ENCODE measurements around the gene ARAP1. TPM values are rescaled to one million over a fixed set of nuclear protein-coding genes. Genes with fewer than 3 reads are reported as not detected.

Gene ARAP1
- total and polyA plus RNA-seq, 2 donors (not counting 1 experiment from before 2014, with no cell fraction given): 41.8 to 113 TPM

DNA sequence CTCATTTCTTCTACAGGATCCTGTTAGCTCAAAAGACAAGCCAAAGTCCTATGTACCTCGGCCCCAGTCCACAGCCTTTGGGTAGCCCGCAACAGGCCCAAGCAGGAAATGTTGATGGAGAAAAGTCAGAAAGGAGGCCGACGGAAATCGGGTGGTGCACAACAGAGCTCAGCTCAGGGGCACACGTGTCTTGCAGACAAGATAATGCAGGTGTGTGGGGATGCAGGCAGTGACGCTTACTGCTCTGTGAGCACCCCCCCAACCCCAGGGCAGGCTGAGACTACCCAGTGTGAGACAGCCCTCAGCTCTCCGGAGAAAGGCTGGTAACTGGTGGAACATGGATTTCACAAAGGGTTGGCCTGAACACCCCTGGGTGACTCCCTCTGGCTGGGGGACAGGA lies 73.7 kb downstream of the ARAP1 start:
- Histone ChIP-seq H4K20me1 (ENCODE audit: control insufficient read depth, extremely low read depth, insufficient read depth, low read length) (peaks cover 4% of the 10 kb centered on the region), H3K36me3 (ENCODE audit: control insufficient read depth, insufficient read depth, low read length) (no peaks in the 10 kb centered on the region), H3K9ac (ENCODE audit: insufficient read depth, low read length) (no peak overlapping the region), H3K27ac (ENCODE audit: insufficient read depth, low read length) (no peak overlapping the region), H3K27me3 (ENCODE audit: control insufficient read depth, insufficient read depth, low read length) (peaks cover 47% of the 10 kb centered on the region), H3K4me3 (replicated peaks in 1 of 4; ENCODE audit: control extremely low read depth in 1 of 4, insufficient read depth in 1 of 4, low read depth in 3 of 4, low read length in 4 of 4) (no peak overlapping the region), H3K4me1 (ENCODE audit: control insufficient read depth, extremely low read depth, insufficient read depth, low read length) (no peaks in the 10 kb centered on the region), H2AFZ (ENCODE audit: low read length) (no peak overlapping the region), H3K4me2 (ENCODE audit: extremely low read depth, insufficient read depth, low read length) (no peak overlapping the region), H3K9me3 (ENCODE audit: control insufficient read depth, insufficient read depth, low read depth, low read length) (no peaks in the 10 kb centered on the region), H3K79me2 (ENCODE audit: control insufficient read depth, insufficient read depth, low read length) (no peaks in the 10 kb centered on the region)
- DNase-seq (ENCODE audit: low read depth in 2 of 2): no peak
- TF ChIP-seq, protein P1, sequence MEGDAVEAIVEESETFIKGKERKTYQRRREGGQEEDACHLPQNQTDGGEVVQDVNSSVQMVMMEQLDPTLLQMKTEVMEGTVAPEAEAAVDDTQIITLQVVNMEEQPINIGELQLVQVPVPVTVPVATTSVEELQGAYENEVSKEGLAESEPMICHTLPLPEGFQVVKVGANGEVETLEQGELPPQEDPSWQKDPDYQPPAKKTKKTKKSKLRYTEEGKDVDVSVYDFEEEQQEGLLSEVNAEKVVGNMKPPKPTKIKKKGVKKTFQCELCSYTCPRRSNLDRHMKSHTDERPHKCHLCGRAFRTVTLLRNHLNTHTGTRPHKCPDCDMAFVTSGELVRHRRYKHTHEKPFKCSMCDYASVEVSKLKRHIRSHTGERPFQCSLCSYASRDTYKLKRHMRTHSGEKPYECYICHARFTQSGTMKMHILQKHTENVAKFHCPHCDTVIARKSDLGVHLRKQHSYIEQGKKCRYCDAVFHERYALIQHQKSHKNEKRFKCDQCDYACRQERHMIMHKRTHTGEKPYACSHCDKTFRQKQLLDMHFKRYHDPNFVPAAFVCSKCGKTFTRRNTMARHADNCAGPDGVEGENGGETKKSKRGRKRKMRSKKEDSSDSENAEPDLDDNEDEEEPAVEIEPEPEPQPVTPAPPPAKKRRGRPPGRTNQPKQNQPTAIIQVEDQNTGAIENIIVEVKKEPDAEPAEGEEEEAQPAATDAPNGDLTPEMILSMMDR (conservative IDR thresholded peaks at IDR 0.05 in 1 of 2, IDR thresholded peaks at IDR 0.05 in 1 of 2; ENCODE audit: low read depth in 1 of 2, low read length in 2 of 2): no peak
- no peak for TF ChIP-seq EZH2 (IDR thresholded peaks at IDR 0.05; ENCODE audit: low read length, missing control alignments)

DNA sequence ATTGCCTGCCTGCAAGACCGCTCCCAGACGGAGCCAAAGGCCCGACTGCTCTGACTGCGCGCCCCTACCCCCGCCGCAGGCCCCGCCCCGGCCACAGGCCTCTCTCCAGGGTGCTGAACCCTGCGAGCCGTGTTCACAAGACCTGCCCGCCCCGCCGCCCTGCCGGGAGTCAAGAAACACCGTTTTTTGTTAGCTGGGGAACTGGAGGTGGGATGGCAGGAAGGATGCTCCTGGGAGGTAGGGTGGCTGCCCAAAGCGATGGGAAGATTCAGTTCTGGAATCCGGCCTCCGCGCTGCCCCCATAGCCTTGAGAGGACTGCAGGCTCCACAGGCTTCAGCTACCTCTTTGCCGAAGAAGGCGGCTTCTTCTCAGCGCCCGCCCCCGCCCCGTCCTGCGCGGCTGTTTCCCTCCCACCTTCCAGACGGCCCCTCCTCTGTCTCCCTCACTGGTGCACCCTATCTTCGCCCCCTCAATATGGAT lies 75.3 kb downstream of the ARAP1 start:
- Histone ChIP-seq H3K36me3 (ENCODE audit: control insufficient read depth, insufficient read depth, low read length) (no peaks in the 10 kb centered on the region), H3K4me1 (ENCODE audit: control insufficient read depth, extremely low read depth, insufficient read depth, low read length) (no peaks in the 10 kb centered on the region), H3K4me3 (replicated peaks in 1 of 4; ENCODE audit: control extremely low read depth in 1 of 4, insufficient read depth in 1 of 4, low read depth in 3 of 4, low read length in 4 of 4) (no peak overlapping the region), H3K27ac (ENCODE audit: insufficient read depth, low read length) (no peak overlapping the region), H3K9me3 (ENCODE audit: control insufficient read depth, insufficient read depth, low read depth, low read length) (no peaks in the 10 kb centered on the region), H3K4me2 (ENCODE audit: extremely low read depth, insufficient read depth, low read length) (no peak overlapping the region), H3K9ac (ENCODE audit: insufficient read depth, low read length) (no peak overlapping the region), H3K79me2 (ENCODE audit: control insufficient read depth, insufficient read depth, low read length) (no peaks in the 10 kb centered on the region), H2AFZ (ENCODE audit: low read length) (no peak overlapping the region), H3K27me3 (ENCODE audit: control insufficient read depth, insufficient read depth, low read length) (peaks cover 60% of the 10 kb centered on the region), H4K20me1 (ENCODE audit: control insufficient read depth, extremely low read depth, insufficient read depth, low read length) (peaks cover 4% of the 10 kb centered on the region)
- peak; percentile 46 for TF ChIP-seq EZH2 (IDR thresholded peaks at IDR 0.05; ENCODE audit: low read length, missing control alignments)
- TF ChIP-seq, protein P1 (conservative IDR thresholded peaks at IDR 0.05 in 1 of 2, IDR thresholded peaks at IDR 0.05 in 1 of 2; ENCODE audit: low read depth in 1 of 2, low read length in 2 of 2): no peak
- DNase-seq (ENCODE audit: low read depth in 2 of 2): peak; percentile 26 to 44

DNA sequence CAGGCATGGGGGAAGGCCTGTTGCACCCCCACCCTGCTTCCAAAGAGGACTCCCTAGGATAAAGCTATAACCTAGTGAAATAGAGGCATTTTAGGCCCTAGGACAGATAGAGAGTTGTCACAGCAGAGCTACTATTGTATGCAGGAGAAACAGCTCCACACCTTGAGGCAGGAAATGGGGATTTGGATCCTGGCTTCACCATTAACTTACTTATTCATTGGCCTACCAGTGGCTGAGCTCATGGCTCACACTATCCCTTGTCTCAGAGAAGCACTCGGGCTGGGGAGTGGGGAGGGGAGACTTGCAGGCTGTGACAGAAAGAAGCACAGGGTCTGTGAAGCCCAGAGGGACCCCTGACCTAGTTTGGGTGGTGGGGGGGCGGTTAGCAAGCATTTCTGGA lies 77.0 kb downstream of the ARAP1 start:
- Histone ChIP-seq H3K4me3 (replicated peaks in 1 of 4; ENCODE audit: control extremely low read depth in 1 of 4, insufficient read depth in 1 of 4, low read depth in 3 of 4, low read length in 4 of 4) (no peak overlapping the region), H3K27ac (ENCODE audit: insufficient read depth, low read length) (no peak overlapping the region), H3K9ac (ENCODE audit: insufficient read depth, low read length) (no peak overlapping the region), H3K79me2 (ENCODE audit: control insufficient read depth, insufficient read depth, low read length) (no peaks in the 10 kb centered on the region), H3K36me3 (ENCODE audit: control insufficient read depth, insufficient read depth, low read length) (no peaks in the 10 kb centered on the region), H4K20me1 (ENCODE audit: control insufficient read depth, extremely low read depth, insufficient read depth, low read length) (peaks cover 4% of the 10 kb centered on the region), H3K4me1 (ENCODE audit: control insufficient read depth, extremely low read depth, insufficient read depth, low read length) (no peaks in the 10 kb centered on the region), H3K9me3 (ENCODE audit: control insufficient read depth, insufficient read depth, low read depth, low read length) (no peaks in the 10 kb centered on the region), H3K27me3 (ENCODE audit: control insufficient read depth, insufficient read depth, low read length) (peaks cover 61% of the 10 kb centered on the region), H2AFZ (ENCODE audit: low read length) (no peak overlapping the region), H3K4me2 (ENCODE audit: extremely low read depth, insufficient read depth, low read length) (no peak overlapping the region)
- DNase-seq (ENCODE audit: low read depth in 2 of 2): no peak
- TF ChIP-seq, protein P1 (conservative IDR thresholded peaks at IDR 0.05 in 1 of 2, IDR thresholded peaks at IDR 0.05 in 1 of 2; ENCODE audit: low read depth in 1 of 2, low read length in 2 of 2): no peak
- TF ChIP-seq EZH2 (IDR thresholded peaks at IDR 0.05; ENCODE audit: low read length, missing control alignments): no peak
